ENCODE results near the gene DHX35. TPM values are rescaled to one million over a fixed set of nuclear protein-coding genes. Genes with fewer than 3 reads are reported as not detected.
A peak's percentile ranks its signal among the peaks of the same experiment; 100 is the strongest.

The DHX35 gene
- total RNA-seq, 1 donor from 2014 or later: 15.2 TPM

DNA sequence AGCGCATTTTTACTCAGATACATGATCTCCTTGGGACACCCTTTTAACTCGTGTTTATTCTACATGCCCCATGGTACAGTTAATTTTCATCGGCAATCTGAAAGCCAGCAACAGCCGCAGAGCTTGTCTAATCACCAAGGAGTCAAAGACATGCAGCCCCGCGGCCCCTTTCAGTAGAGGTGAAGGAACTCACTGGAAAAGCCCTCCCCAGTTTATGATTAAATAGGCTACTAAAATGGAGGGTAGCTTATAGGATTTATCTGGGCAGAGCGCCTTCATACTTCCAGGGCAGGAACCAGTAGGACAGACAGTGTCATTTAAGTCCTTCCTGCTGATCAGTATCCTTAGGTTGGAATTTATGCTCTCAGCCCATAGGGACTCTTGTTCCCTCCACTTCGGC lies 83.5 kb downstream of the DHX35 start:
- Mint-ChIP-seq H3K36me3 (peaks cover 9% of the 10 kb centered on the region), H3K4me1 (peaks cover 2% of the 10 kb centered on the region), H3K9me3 (no peaks in the 10 kb centered on the region), H3K27me3 (ENCODE audit: low read depth) (no peaks in the 10 kb centered on the region), H3K4me3 (no peak overlapping the region), H3K27ac (no peak overlapping the region)
- TF ChIP-seq, protein P1, sequence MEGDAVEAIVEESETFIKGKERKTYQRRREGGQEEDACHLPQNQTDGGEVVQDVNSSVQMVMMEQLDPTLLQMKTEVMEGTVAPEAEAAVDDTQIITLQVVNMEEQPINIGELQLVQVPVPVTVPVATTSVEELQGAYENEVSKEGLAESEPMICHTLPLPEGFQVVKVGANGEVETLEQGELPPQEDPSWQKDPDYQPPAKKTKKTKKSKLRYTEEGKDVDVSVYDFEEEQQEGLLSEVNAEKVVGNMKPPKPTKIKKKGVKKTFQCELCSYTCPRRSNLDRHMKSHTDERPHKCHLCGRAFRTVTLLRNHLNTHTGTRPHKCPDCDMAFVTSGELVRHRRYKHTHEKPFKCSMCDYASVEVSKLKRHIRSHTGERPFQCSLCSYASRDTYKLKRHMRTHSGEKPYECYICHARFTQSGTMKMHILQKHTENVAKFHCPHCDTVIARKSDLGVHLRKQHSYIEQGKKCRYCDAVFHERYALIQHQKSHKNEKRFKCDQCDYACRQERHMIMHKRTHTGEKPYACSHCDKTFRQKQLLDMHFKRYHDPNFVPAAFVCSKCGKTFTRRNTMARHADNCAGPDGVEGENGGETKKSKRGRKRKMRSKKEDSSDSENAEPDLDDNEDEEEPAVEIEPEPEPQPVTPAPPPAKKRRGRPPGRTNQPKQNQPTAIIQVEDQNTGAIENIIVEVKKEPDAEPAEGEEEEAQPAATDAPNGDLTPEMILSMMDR (IDR thresholded peaks at IDR 0.05; ENCODE audit: unreplicated experiment): no peak
- DNase-seq (ENCODE audit: low spot score in 2 of 2, unreplicated experiment in 2 of 2): no peak

- peaks cover 4% of the 10 kb centered on the region for H3K36me3 Mint-ChIP-seq
- no peak for DNase-seq (ENCODE audit: low spot score in 2 of 2, unreplicated experiment in 2 of 2)
- TF ChIP-seq, protein P1 (IDR thresholded peaks at IDR 0.05; ENCODE audit: unreplicated experiment): no peak
- H3K27me3 Mint-ChIP-seq (ENCODE audit: low read depth): peaks cover 5% of the 10 kb centered on the region
- no peaks in the 10 kb centered on the region for H3K9me3 Mint-ChIP-seq
- no peak overlapping the region for H3K4me3 Mint-ChIP-seq
- no peak overlapping the region for H3K27ac Mint-ChIP-seq
- H3K4me1 Mint-ChIP-seq: peaks cover 2% of the 10 kb centered on the region
Measured at GRCh38 chr20:39047417-39047985, 85.4 kb downstream of the DHX35 start.

GRCh38 chr20:39048000-39048696 lies 86.0 kb downstream of the DHX35 start:
- peaks cover 2% of the 10 kb centered on the region for H3K4me1 Mint-ChIP-seq
- H3K27ac Mint-ChIP-seq: no peak overlapping the region
- H3K36me3 Mint-ChIP-seq: peaks cover 4% of the 10 kb centered on the region
- H3K4me3 Mint-ChIP-seq: peak overlapping the region; percentile 39
- peaks cover 12% of the 10 kb centered on the region for H3K27me3 Mint-ChIP-seq (ENCODE audit: low read depth)
- TF ChIP-seq, protein P1 (IDR thresholded peaks at IDR 0.05; ENCODE audit: unreplicated experiment): peak; percentile 80
- H3K9me3 Mint-ChIP-seq: no peaks in the 10 kb centered on the region
- peak; percentile 37 to 72 for DNase-seq (ENCODE audit: low spot score in 2 of 2, unreplicated experiment in 2 of 2)

GRCh38 chr20:39049148-39049547 lies 87.0 kb downstream of the DHX35 start:
- DNase-seq (ENCODE audit: low spot score in 2 of 2, unreplicated experiment in 2 of 2): no peak
- Mint-ChIP-seq H3K4me3 (no peak overlapping the region), H3K9me3 (no peaks in the 10 kb centered on the region), H3K27ac (no peak overlapping the region), H3K4me1 (peaks cover 2% of the 10 kb centered on the region), H3K27me3 (ENCODE audit: low read depth) (peaks cover 18% of the 10 kb centered on the region), H3K36me3 (no peaks in the 10 kb centered on the region)
- TF ChIP-seq, protein P1 (IDR thresholded peaks at IDR 0.05; ENCODE audit: unreplicated experiment): no peak

DNA sequence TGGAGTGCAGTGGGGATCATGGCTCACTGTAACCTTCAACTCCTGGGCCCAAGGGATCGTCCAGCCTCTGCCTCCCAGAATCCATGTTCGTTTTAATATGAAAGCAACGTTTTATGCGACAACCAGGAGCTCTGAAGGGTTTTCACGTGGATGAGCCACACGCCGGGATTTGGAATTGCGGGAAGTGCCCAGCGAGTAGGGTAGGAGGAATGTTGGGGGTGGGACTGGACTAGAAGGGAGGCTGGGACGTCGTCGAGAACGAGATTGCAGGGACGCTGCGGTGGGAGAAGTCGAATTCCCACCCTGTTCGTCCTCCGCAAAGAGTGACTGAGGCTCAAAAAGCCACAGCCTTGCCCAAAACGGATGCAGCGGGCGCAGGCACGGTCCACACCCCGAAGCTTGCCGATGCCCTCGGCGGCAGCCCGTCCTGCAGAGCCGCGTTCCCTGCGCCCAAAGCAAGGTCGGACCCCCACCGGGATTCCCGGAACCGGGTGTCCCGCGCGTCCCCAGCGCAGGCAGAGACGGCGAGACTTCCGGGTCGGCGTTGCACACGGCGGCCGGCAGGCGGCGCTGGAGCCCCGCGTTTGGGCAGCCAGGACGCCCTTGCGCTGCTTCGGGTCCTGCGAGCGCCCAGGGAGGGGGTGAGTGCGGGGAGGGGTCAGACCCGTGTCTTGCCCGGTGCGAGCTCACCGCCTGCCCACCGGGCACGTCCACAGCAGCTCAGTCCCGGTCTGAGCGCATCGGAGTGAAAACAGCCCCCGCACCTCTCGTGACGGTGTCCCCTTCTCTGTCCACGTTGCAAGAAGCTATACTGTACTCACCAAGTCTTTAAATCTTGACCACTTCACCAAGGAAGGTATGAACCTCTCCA lies 87.8 kb downstream of the DHX35 start:
- Mint-ChIP-seq H3K9me3 (no peaks in the 10 kb centered on the region), H3K36me3 (no peaks in the 10 kb centered on the region), H3K4me3 (peak overlapping the region; percentile 75), H3K27me3 (ENCODE audit: low read depth) (peaks cover 25% of the 10 kb centered on the region), H3K4me1 (peaks cover 2% of the 10 kb centered on the region), H3K27ac (peak overlapping the region; percentile 39)
- TF ChIP-seq, protein P1 (IDR thresholded peaks at IDR 0.05; ENCODE audit: unreplicated experiment): peak; percentile 99
- DNase-seq (ENCODE audit: low spot score in 2 of 2, unreplicated experiment in 2 of 2): peak; percentile 64 to 87
